ENCODE results near the gene CACNG4.

GRCh38 chr17:66988069-66988798 lies 23.7 kb downstream of the CACNG4 start:
- TF ChIP-seq EZH2 (IDR thresholded peaks at IDR 0.05; ENCODE audit: low read length, unreplicated experiment) (no peak), CTCF (conservative IDR thresholded peaks at IDR 0.05; ENCODE audit: low read depth, low read length) (0 out of 2 replicates have a peak, but pooled peaks have one; percentile 15), EZH2phosphoT487 (IDR thresholded peaks at IDR 0.05; ENCODE audit: borderline replicate concordance, low read length) (no peak)
